HCT116 (cell line): Measurements from ENCODE around the gene RAPGEF6. TPM values are rescaled to one million over a fixed set of nuclear protein-coding genes. Genes with fewer than 3 reads are reported as not detected.
A peak's percentile ranks its signal among the peaks of the same experiment; 100 is the strongest.

Source experiments
- ATAC-seq: fragments of 200-7000 bp; cut with Tn5 transposase; 2 replicates; pipeline ENCODE4 v1.9.1; 2020; ENCODE audit warnings: mild to moderate bottlenecking, moderate library complexity
- BruUV-seq: library from RNA; stranded (reverse); fragments of 400-500 nt; replicated peaks from 2 replicates; lab custom pipeline; 2021; lab: Mats Ljungman, UMichigan
- CTCF ChIA-PET: fragments of 300-600 bp; sonication (Branson Sonifier 250); formaldehyde crosslinking; loops from one replicate; lab custom pipeline; 2021; ENCODE audit warnings: antibody characterized with exemption; lab: Charles Lee
- POLR2A ChIA-PET: fragments of 300-600, 350-600 bp; sonication (Branson Sonifier 250); formaldehyde crosslinking; loops from one replicate; lab custom pipeline; 2021; ENCODE audit warnings: antibody characterized with exemption; lab: Charles Lee
- RAD21 ChIA-PET, 2 experiments: fragments of 300-600 bp; sonication (Branson Sonifier 250); formaldehyde crosslinking; loops; one replicate each; lab custom pipeline; 2023; ENCODE audit warnings: low total read pairs in 2 of 2; ENCODE audit not compliant: uncharacterized antibody in 2 of 2, unreplicated experiment in 2 of 2, low non-redundant PET in 1 of 2; lab: Charles Lee
- DNase-seq: peaks from one replicate; pipeline ENCODE4 v3.0.0-alpha.2; 2010; ENCODE audit warnings: low read depth, low spot score
- H2AFZ ChIP-seq: fragments of 200-600 bp; shearing (Covaris generic), sonication (generic); 2 replicates; pipeline ENCODE4 v1.6.1; 2017; ENCODE audit warnings: low read depth, mixed run types, mixed read lengths, antibody characterized with exemption, low read length; ENCODE audit not compliant: poor library complexity, severe bottlenecking
- H3K27ac ChIP-seq: 2 replicates; pipeline ENCODE4 v1.5.1; 2012; ENCODE audit warnings: low read depth, low read length
- H3K27me3 ChIP-seq: fragments of 200-600 bp; sonication (generic); 2 replicates; pipeline ENCODE4 v1.6.1; 2016; ENCODE audit warnings: mixed run types, low read length, mixed read lengths; ENCODE audit not compliant: insufficient read depth
- H3K36me3 ChIP-seq, 2 experiments: fragments of 200-500 bp in 1 of 2; fragments of 200-600 bp in 1 of 2; sonication (Bioruptor generic) in 1 of 2; sonication (generic) in 1 of 2; 2 replicates each; pipeline versions ENCODE4 v1.5.1 to v1.6.1; 2014 to 2016; ENCODE audit warnings: low read length in 2 of 2, inconsistent platforms in 1 of 2, mixed read lengths in 1 of 2, mixed run types in 1 of 2; ENCODE audit not compliant: insufficient read depth in 2 of 2, control insufficient read depth in 1 of 2
- H3K4me1 ChIP-seq, 2 experiments: fragments of 200-600 bp in 1 of 2; sonication (generic) in 1 of 2; 2 replicates each; pipeline versions ENCODE4 v1.5.1 to v1.6.1; 2012 to 2017; ENCODE audit warnings: low read length in 2 of 2, inconsistent platforms in 1 of 2, mild to moderate bottlenecking in 1 of 2, mixed read lengths in 1 of 2, mixed run types in 1 of 2, moderate library complexity in 1 of 2; ENCODE audit not compliant: insufficient read depth in 2 of 2, control insufficient read depth in 1 of 2
- H3K4me2 ChIP-seq: fragments of 200-600 bp; sonication (generic); 2 replicates; pipeline ENCODE4 v1.6.1; 2017; ENCODE audit warnings: mixed run types, low read length, mixed read lengths
- H3K4me3 ChIP-seq, 2 experiments: fragments of 200-600 bp in 1 of 2; sonication (generic) in 1 of 2; replicated peaks in 1 of 2; 2 replicates each; pipeline ENCODE4 v1.5.1; 2011 to 2016; ENCODE audit warnings: low read length in 2 of 2, control low read depth in 1 of 2, low read depth in 1 of 2, mild to moderate bottlenecking in 1 of 2, mixed read lengths in 1 of 2, mixed run types in 1 of 2
- H3K79me2 ChIP-seq: fragments of 200-600 bp; sonication (generic); 2 replicates; pipeline ENCODE4 v1.6.1; 2017; ENCODE audit warnings: mild to moderate bottlenecking, mixed run types, low read length, moderate library complexity, mixed read lengths; ENCODE audit not compliant: insufficient read depth
- H3K9ac ChIP-seq: fragments of 200-600 bp; sonication (generic); 2 replicates; pipeline ENCODE4 v1.6.1; 2016; ENCODE audit warnings: low read length, mixed read lengths
- H3K9me2 ChIP-seq: fragments of 200-600 bp; sonication (generic), shearing (Covaris generic); 2 replicates; pipeline ENCODE4 v1.6.1; 2017; ENCODE audit warnings: mixed run types, mild to moderate bottlenecking, moderate library complexity; ENCODE audit not compliant: insufficient read depth
- H3K9me3 ChIP-seq, 2 experiments: fragments of 200-500 bp in 1 of 2; fragments of 200-600 bp in 1 of 2; sonication (Bioruptor generic) in 1 of 2; sonication (generic) in 1 of 2; 2 replicates each; pipeline ENCODE4 v1.6.1; 2014 to 2017; ENCODE audit warnings: low read length in 2 of 2, mixed read lengths in 2 of 2, inconsistent platforms in 1 of 2, low read depth in 1 of 2, mild to moderate bottlenecking in 1 of 2, mixed run types in 1 of 2, moderate library complexity in 1 of 2; ENCODE audit not compliant: control insufficient read depth in 1 of 2, insufficient read depth in 1 of 2
- H4K20me1 ChIP-seq: fragments of 200-600 bp; sonication (generic), shearing (Covaris generic); 2 replicates; pipeline ENCODE4 v1.6.1; 2017; ENCODE audit warnings: mixed run types, mild to moderate bottlenecking, moderate library complexity; ENCODE audit not compliant: insufficient read depth
- CBX3 ChIP-seq: IDR thresholded peaks from 2 replicates; pipeline ENCODE4 v1.6.1; 2012; ENCODE audit warnings: low read depth
- CEBPB ChIP-seq: IDR thresholded peaks from 2 replicates; pipeline ENCODE4 v1.6.1; 2012; ENCODE audit warnings: low read depth
- EGR1 ChIP-seq: IDR thresholded peaks from 2 replicates; pipeline ENCODE4 v1.6.1; 2012; ENCODE audit warnings: low read depth
- ELF1 ChIP-seq: IDR thresholded peaks from 2 replicates; pipeline ENCODE4 v1.6.1; 2012; ENCODE audit warnings: low read depth, borderline replicate concordance
- EZH2 ChIP-seq: fragments of 200-600 bp; sonication (generic); IDR thresholded peaks from 2 replicates; pipeline ENCODE4 v1.6.1; 2017; ENCODE audit warnings: antibody characterized with exemption, mixed run types
- EZH2phosphoT487 ChIP-seq: fragments of 200-600 bp; IDR thresholded peaks from 2 replicates; pipeline ENCODE4 v1.6.1; 2018; ENCODE audit warnings: antibody characterized with exemption, borderline replicate concordance
- FOSL1 ChIP-seq: IDR thresholded peaks from 2 replicates; pipeline ENCODE4 v1.6.1; 2012; ENCODE audit warnings: low read depth
- JUND ChIP-seq: IDR thresholded peaks from 2 replicates; pipeline ENCODE4 v1.6.1; 2012
- POLR2A ChIP-seq: IDR thresholded peaks from 2 replicates; pipeline ENCODE4 v1.7.0; 2011; ENCODE audit warnings: borderline replicate concordance; ENCODE audit not compliant: insufficient read depth, insufficient read length; ENCODE audit errors: extremely low read depth
- POLR2AphosphoS5 ChIP-seq: IDR thresholded peaks from 2 replicates; pipeline ENCODE4 v1.6.1; 2011; ENCODE audit warnings: mild to moderate bottlenecking, low read depth, low read length, moderate library complexity
- RAD21 ChIP-seq: IDR thresholded peaks from 2 replicates; pipeline ENCODE4 v1.6.1; 2012; ENCODE audit warnings: low read depth, mild to moderate bottlenecking
- SP1 ChIP-seq: IDR thresholded peaks from 2 replicates; pipeline ENCODE4 v1.6.1; 2012; ENCODE audit warnings: low read depth
- SRF ChIP-seq: IDR thresholded peaks from 2 replicates; pipeline ENCODE4 v1.6.1; 2012; ENCODE audit warnings: low read depth
- YY1 ChIP-seq: IDR thresholded peaks from 2 replicates; pipeline ENCODE4 v1.6.1; 2011; ENCODE audit warnings: low read length, low read depth, moderate library complexity, mild to moderate bottlenecking; ENCODE audit not compliant: insufficient replicate concordance; ENCODE audit errors: extremely low read depth
- ZFX ChIP-seq: fragments of 450-650 bp; IDR thresholded peaks from 2 replicates; pipeline ENCODE4 v1.6.1; 2017
- ZNF274 ChIP-seq: fragments of 200-500 bp; sonication (Bioruptor generic); IDR thresholded peaks from 2 replicates; pipeline ENCODE4 v1.6.1; 2014; ENCODE audit warnings: mild to moderate bottlenecking, low read depth, low read length, inconsistent platforms
- intact Hi-C: fragments of 100-400 bp; cut with micrococcal nuclease; formaldehyde crosslinking; loops from 2 replicates; pipeline ENCODE4 v1.10.0; 2022
- total RNA-seq: library from RNA; stranded (reverse); gene quantifications from one replicate; pipeline ENCODE4 v1.2.1, GENCODE V29; 2021; ENCODE audit not compliant: unreplicated experiment
- TF ChIP-seq, protein P1 (sequence below): IDR thresholded peaks from 2 replicates; pipeline ENCODE4 v1.6.1; 2012; ENCODE audit warnings: low read depth
- TF ChIP-seq, protein P2 (sequence below): IDR thresholded peaks from 2 replicates; pipeline ENCODE4 v1.6.1; 2011; ENCODE audit warnings: mild to moderate bottlenecking, low read length, moderate library complexity; ENCODE audit not compliant: insufficient replicate concordance; ENCODE audit errors: extremely low read depth
- TF ChIP-seq, protein P3 (sequence below): IDR thresholded peaks from 2 replicates; pipeline ENCODE4 v1.6.1; 2012
- TF ChIP-seq, protein P4 (sequence below), 3 experiments: fragments of 200-600 bp in 1 of 3; sonication (generic) in 1 of 3; IDR thresholded peaks in 2 of 3; conservative IDR thresholded peaks in 1 of 3; 2 replicates each; pipeline ENCODE4 v1.5.1; 2012 to 2017; ENCODE audit warnings: low read depth in 2 of 3, low read length in 2 of 3, antibody characterized with exemption in 1 of 3, borderline replicate concordance in 1 of 3, control low read depth in 1 of 3, mild to moderate bottlenecking in 1 of 3, mixed read lengths in 1 of 3, mixed run types in 1 of 3, moderate library complexity in 1 of 3; ENCODE audit not compliant: insufficient read depth in 1 of 3

Gene RAPGEF6
- total RNA-seq, 1 experiment from 2014 or later: 18.4 TPM

DNA sequence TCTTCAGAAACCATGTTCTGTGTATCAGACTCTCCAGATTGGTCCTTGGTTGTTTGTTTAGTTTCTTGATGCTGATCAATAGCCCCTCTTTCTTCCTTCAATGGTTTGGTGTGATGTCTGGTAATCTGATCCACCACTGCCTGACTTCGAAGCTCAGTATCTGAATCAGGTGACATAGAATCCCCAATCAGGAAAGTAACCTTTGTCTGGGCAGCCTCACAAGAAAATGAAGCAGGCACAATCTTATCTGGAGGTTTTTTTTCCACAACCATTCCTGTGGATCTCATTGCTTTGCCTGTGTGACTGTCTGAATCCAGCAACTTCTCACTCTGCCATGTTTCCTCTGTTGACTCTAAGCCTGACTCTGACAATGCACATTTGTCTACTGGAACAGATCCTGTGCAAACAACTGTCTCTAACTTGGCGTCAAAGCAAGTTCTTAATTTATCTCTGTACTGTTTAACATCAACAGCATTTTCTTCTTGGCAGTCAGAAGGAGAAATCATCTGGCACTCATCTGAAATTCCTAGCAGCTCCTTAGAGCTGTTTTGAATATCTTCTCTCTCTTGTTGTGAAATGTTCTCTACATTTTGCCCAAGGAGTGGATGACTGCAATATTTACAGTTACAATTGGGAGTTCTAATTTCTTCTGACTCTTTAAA is 37.1 kb upstream of the RAPGEF6 start:
- Histone ChIP-seq H3K4me2 (no peak overlapping the region), H3K4me3 (no peak overlapping the region), H3K9me3 (no peaks in the 10 kb centered on the region), H4K20me1 (no peaks in the 10 kb centered on the region), H3K9me2 (no peaks in the 10 kb centered on the region), H3K4me1 (no peaks in the 10 kb centered on the region), H3K27me3 (no peaks in the 10 kb centered on the region), H3K36me3 (peaks cover 0 to 5% of the 10 kb centered on the region in 2 experiments; a peak in 1 of 4 replicates), H3K27ac (no peak overlapping the region), H3K79me2 (no peaks in the 10 kb centered on the region), H3K9ac (no peak overlapping the region), H2AFZ (no peak overlapping the region)
- TSS peak; percentile 31 for BruUV-seq
- RAD21 ChIA-PET: no interaction called here
- ATAC-seq: no peak
- CTCF ChIA-PET: no interaction called here
- DNase-seq: no peak
- intact Hi-C loops: no loop called here
- TF ChIP-seq, protein P1, sequence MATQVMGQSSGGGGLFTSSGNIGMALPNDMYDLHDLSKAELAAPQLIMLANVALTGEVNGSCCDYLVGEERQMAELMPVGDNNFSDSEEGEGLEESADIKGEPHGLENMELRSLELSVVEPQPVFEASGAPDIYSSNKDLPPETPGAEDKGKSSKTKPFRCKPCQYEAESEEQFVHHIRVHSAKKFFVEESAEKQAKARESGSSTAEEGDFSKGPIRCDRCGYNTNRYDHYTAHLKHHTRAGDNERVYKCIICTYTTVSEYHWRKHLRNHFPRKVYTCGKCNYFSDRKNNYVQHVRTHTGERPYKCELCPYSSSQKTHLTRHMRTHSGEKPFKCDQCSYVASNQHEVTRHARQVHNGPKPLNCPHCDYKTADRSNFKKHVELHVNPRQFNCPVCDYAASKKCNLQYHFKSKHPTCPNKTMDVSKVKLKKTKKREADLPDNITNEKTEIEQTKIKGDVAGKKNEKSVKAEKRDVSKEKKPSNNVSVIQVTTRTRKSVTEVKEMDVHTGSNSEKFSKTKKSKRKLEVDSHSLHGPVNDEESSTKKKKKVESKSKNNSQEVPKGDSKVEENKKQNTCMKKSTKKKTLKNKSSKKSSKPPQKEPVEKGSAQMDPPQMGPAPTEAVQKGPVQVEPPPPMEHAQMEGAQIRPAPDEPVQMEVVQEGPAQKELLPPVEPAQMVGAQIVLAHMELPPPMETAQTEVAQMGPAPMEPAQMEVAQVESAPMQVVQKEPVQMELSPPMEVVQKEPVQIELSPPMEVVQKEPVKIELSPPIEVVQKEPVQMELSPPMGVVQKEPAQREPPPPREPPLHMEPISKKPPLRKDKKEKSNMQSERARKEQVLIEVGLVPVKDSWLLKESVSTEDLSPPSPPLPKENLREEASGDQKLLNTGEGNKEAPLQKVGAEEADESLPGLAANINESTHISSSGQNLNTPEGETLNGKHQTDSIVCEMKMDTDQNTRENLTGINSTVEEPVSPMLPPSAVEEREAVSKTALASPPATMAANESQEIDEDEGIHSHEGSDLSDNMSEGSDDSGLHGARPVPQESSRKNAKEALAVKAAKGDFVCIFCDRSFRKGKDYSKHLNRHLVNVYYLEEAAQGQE: no peak
- no peak for TF ChIP-seq RAD21
- no peak for TF ChIP-seq YY1
- TF ChIP-seq, protein P2, sequence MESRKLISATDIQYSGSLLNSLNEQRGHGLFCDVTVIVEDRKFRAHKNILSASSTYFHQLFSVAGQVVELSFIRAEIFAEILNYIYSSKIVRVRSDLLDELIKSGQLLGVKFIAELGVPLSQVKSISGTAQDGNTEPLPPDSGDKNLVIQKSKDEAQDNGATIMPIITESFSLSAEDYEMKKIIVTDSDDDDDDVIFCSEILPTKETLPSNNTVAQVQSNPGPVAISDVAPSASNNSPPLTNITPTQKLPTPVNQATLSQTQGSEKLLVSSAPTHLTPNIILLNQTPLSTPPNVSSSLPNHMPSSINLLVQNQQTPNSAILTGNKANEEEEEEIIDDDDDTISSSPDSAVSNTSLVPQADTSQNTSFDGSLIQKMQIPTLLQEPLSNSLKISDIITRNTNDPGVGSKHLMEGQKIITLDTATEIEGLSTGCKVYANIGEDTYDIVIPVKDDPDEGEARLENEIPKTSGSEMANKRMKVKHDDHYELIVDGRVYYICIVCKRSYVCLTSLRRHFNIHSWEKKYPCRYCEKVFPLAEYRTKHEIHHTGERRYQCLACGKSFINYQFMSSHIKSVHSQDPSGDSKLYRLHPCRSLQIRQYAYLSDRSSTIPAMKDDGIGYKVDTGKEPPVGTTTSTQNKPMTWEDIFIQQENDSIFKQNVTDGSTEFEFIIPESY: no peak
- no peak for TF ChIP-seq POLR2A
- no peak for TF ChIP-seq EGR1
- TF ChIP-seq SRF: no peak
- TF ChIP-seq FOSL1: no peak
- TF ChIP-seq ZFX: no peak
- no peak for TF ChIP-seq ELF1
- no peak for TF ChIP-seq POLR2AphosphoS5
- no peak for TF ChIP-seq CBX3
- TF ChIP-seq, protein P3, sequence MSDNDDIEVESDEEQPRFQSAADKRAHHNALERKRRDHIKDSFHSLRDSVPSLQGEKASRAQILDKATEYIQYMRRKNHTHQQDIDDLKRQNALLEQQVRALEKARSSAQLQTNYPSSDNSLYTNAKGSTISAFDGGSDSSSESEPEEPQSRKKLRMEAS: no peak
- TF ChIP-seq EZH2phosphoT487: no peak
- TF ChIP-seq ZNF274: no peak
- TF ChIP-seq, protein P4, sequence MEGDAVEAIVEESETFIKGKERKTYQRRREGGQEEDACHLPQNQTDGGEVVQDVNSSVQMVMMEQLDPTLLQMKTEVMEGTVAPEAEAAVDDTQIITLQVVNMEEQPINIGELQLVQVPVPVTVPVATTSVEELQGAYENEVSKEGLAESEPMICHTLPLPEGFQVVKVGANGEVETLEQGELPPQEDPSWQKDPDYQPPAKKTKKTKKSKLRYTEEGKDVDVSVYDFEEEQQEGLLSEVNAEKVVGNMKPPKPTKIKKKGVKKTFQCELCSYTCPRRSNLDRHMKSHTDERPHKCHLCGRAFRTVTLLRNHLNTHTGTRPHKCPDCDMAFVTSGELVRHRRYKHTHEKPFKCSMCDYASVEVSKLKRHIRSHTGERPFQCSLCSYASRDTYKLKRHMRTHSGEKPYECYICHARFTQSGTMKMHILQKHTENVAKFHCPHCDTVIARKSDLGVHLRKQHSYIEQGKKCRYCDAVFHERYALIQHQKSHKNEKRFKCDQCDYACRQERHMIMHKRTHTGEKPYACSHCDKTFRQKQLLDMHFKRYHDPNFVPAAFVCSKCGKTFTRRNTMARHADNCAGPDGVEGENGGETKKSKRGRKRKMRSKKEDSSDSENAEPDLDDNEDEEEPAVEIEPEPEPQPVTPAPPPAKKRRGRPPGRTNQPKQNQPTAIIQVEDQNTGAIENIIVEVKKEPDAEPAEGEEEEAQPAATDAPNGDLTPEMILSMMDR (IDR thresholded peaks at IDR 0.05 in 2 of 3, conservative IDR thresholded peaks at IDR 0.05 in 1 of 3; ENCODE audit: borderline replicate concordance in 1 of 3, insufficient read depth in 1 of 3, low read depth in 2 of 3, low read length in 2 of 3): no peak
- TF ChIP-seq JUND: no peak
- TF ChIP-seq CEBPB: no peak
- TF ChIP-seq SP1: no peak
- TF ChIP-seq EZH2: no peak
- POLR2A ChIA-PET: no interaction called here
